Breast epithelium (tissue), 3 donors: ENCODE data around the gene NAGPA.

Source experiments
- POLR2A ChIP-seq: fragments of 450-650 bp; IDR thresholded peaks from one replicate; pipeline ENCODE4 v1.6.1; 2016; ENCODE audit warnings: antibody characterized with exemption, mild to moderate bottlenecking, moderate library complexity
- POLR2AphosphoS5 ChIP-seq, 3 donors: sonication (generic); formaldehyde crosslinking; IDR thresholded peaks; one replicate each; pipeline ENCODE4 v1.6.1; 2017; ENCODE audit warnings: antibody characterized with exemption in 3 of 3
- TF ChIP-seq, protein P1 (sequence below), 3 donors: fragments of 450-650 bp; IDR thresholded peaks; one replicate each; pipeline ENCODE4 v1.5.1; 2016 to 2017; ENCODE audit warnings: antibody characterized with exemption in 3 of 3, mild to moderate bottlenecking in 3 of 3, moderate library complexity in 3 of 3

DNA sequence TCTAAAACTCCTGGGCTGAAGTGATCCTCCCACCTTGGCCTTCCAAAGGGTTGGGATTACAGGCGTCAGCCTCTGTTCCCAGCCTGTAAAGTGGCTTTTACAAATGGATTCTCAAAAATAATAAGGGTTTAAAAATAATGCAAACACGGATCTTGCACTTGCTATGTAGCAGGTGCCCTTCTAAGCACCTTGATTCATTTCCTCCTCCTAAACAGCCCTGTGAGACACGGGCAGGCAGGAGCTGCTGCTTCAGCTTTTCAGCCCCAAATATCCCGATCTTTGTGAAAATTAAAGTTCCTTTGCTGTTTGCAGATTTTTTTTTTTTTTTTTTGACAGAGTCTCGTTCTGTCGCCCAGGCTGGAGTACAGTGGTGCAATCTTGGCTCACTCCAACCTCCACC, 31.7 kb downstream of the NAGPA start:
- TF ChIP-seq, protein P1, sequence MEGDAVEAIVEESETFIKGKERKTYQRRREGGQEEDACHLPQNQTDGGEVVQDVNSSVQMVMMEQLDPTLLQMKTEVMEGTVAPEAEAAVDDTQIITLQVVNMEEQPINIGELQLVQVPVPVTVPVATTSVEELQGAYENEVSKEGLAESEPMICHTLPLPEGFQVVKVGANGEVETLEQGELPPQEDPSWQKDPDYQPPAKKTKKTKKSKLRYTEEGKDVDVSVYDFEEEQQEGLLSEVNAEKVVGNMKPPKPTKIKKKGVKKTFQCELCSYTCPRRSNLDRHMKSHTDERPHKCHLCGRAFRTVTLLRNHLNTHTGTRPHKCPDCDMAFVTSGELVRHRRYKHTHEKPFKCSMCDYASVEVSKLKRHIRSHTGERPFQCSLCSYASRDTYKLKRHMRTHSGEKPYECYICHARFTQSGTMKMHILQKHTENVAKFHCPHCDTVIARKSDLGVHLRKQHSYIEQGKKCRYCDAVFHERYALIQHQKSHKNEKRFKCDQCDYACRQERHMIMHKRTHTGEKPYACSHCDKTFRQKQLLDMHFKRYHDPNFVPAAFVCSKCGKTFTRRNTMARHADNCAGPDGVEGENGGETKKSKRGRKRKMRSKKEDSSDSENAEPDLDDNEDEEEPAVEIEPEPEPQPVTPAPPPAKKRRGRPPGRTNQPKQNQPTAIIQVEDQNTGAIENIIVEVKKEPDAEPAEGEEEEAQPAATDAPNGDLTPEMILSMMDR (IDR thresholded peaks at IDR 0.05): no peak
- no peak for TF ChIP-seq POLR2A
- no peak for TF ChIP-seq POLR2AphosphoS5 (IDR thresholded peaks at IDR 0.05)
